GM10248 (cell line): ENCODE results near the gene EPHB1.

Source experiments
- CTCF ChIA-PET: fragments of 300-600 bp; sonication (Branson Sonifier 250); formaldehyde crosslinking; extraction: SDS; loops from one replicate; lab custom pipeline; 2021; ENCODE audit warnings: antibody characterized with exemption; lab: Yijun Ruan, JAX
- POLR2A ChIA-PET: fragments of 350-650 bp; sonication (Branson Sonifier 250); formaldehyde crosslinking; extraction: SDS; loops from one replicate; lab custom pipeline; 2020; ENCODE audit warnings: antibody characterized with exemption; lab: Yijun Ruan, JAX
- DNase-seq: peaks from one replicate; pipeline ENCODE4 v3.0.0; 2012; ENCODE audit errors: extremely low spot score
- TF ChIP-seq, protein P1 (sequence below): IDR thresholded peaks from 2 replicates; pipeline ENCODE4 v1.5.1; 2012; ENCODE audit warnings: mild to moderate bottlenecking, low read depth; ENCODE audit errors: extremely low read depth, missing control alignments, control extremely low read depth

The EPHB1 gene

DNA sequence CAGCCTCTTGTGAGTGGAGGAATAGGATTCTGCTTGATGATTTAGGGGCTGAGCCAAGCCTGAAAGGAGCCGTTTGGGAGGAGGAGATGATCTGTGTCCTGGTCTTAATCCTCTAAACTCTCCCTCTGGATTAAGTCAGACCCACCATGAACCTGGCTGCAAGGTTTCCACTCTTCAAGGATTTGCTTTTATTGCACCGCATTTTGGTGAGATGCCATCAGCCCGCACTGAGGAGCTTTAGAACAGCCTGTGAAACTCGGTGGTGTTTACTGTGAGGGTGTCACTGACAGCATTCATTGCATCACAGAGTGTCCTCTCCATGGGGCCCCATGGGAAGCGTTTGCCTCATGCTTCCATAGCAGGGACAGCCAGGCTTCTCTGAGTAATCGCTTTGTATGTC, 59.2 kb downstream of the EPHB1 start:
- no peak for DNase-seq
- ChIA-PET CTCF (interaction anchor here (1.5 to 1.6 kb wide), 2 partner anchors 13 to 39 kb away, joined by 3 to 4 read pairs; no protein-coding TSS in a partner anchor), POLR2A (no interaction called here)
- TF ChIP-seq, protein P1, sequence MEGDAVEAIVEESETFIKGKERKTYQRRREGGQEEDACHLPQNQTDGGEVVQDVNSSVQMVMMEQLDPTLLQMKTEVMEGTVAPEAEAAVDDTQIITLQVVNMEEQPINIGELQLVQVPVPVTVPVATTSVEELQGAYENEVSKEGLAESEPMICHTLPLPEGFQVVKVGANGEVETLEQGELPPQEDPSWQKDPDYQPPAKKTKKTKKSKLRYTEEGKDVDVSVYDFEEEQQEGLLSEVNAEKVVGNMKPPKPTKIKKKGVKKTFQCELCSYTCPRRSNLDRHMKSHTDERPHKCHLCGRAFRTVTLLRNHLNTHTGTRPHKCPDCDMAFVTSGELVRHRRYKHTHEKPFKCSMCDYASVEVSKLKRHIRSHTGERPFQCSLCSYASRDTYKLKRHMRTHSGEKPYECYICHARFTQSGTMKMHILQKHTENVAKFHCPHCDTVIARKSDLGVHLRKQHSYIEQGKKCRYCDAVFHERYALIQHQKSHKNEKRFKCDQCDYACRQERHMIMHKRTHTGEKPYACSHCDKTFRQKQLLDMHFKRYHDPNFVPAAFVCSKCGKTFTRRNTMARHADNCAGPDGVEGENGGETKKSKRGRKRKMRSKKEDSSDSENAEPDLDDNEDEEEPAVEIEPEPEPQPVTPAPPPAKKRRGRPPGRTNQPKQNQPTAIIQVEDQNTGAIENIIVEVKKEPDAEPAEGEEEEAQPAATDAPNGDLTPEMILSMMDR, result no peak

DNA sequence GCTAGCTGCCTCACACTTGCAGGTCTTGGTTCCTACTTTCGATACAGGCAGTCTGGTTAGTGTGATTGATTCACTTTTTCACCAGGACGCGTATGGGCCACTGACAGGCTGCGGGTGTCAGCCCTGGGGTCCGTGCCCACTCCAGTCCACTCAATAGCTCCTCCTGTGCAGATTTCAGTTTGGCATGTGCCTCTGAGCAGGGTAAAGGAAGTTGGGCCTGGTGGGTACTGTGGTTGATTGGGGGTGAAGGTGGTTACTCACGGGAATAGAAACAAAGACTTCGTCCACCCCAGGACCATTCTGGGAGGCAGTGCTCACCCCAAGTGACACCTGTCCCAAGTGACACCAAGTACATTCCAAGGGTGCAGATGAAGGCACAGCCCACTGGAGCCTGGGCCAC, 62.3 kb downstream of the EPHB1 start:
- TF ChIP-seq, protein P1, result no peak
- CTCF ChIA-PET, result no interaction called here
- POLR2A ChIA-PET, result no interaction called here
- no peak for DNase-seq

DNA sequence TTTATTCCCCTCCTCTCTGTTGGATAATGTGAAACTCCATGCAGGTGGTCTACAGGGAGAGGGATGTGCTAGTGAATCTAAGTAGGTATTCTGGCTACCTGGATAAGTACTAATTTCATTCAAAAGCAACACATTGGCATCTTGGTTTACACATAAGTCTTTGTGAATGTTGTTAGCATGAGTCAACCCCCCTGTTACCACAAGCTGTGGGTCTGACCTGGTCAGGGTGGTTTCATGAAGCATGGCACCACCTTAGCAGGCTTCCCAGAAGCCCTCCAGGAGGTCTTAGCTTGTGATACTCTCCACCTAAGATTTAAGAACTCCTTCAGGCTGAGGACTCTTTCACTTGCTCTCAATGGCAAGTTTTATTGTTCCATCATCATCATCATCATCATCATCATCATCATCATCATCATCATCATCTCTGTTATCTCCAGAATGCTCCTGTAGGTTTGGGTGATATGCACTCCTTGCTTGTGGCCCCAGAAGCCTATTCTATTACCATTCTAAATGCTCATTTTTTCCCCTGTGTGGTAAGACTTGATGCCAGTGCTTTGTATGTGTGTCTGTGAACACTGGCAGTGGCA, 62.8 kb downstream of the EPHB1 start:
- POLR2A ChIA-PET, result no interaction called here
- TF ChIP-seq, protein P1, result no peak
- CTCF ChIA-PET, result no interaction called here
- no peak for DNase-seq

DNA sequence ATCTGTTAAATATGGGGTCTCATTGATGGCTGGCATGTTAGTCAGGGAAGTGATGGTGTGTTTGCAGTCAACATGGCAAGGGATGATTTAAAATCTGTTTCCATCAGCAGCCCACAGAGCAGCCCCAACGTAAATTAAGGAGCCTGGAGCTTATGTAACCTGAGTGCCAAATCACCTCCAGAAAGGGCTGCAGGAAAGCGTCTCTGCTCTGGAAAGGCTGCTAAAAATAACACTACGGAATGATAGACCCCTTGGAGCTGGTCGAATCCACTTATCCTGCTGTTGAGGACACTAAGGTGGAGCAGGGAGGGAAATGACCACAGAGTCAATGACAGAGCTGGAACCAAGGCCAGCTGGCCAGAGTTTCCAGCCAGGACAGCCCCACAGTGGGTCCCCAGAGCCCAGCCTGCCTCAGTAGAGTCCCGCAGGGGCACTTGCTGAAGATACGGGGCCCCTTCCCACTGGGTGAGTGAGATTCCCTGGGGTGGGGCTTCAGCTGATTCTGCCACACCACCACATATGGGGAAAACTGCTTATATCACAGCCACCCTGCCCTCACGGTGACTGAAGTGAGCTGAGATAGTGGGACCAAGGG, 63.5 kb downstream of the EPHB1 start:
- TF ChIP-seq, protein P1, result no peak
- POLR2A ChIA-PET, result no interaction called here
- CTCF ChIA-PET, result no interaction called here
- no peak for DNase-seq

DNA sequence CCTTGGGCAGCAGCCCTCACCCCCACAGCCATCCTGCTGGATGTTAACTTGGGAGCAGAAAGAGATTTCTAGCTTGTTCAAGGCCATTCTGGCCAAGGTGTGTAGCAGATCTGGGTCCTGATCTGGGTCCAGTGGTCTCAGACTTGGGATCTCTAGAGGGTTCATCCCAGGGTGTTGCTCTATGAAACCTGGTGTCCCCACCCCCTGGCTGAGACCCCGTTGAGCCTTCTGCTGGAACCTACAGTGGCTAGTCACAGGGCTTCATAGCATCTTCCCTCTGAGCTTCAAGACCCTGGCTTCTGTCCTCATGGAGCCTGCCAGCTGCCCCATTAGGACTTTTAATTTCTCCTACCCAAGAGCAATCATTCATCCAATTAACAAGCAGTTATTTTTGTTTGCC, 64.3 kb downstream of the EPHB1 start:
- POLR2A ChIA-PET, result no interaction called here
- CTCF ChIA-PET, result no interaction called here
- no peak for DNase-seq

DNA sequence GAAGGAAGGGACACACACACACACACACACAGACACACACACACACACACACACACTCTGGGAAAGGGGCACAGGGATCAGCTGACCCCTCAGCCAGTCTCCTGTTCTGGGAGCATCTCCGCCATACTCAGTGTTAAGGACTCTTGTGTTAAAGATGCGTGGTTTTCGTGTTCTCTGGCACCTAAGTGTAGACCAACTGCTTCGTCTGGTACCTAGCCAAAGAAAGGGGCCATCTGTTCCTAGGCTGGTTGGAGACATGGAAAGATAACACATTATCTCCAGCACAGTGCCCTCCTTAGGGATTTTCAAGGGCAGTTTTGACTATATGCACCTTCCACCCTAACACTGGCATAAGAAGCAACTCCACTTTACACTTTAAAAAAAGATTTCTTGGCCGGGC, 65.1 kb downstream of the EPHB1 start:
- TF ChIP-seq, protein P1, result no peak
- ChIA-PET CTCF (no interaction called here), POLR2A (no interaction called here)
- no peak for DNase-seq

More for the DNA sequence above, 64.3 kb downstream of the EPHB1 start:
- TF ChIP-seq, protein P1, result no peak

DNA sequence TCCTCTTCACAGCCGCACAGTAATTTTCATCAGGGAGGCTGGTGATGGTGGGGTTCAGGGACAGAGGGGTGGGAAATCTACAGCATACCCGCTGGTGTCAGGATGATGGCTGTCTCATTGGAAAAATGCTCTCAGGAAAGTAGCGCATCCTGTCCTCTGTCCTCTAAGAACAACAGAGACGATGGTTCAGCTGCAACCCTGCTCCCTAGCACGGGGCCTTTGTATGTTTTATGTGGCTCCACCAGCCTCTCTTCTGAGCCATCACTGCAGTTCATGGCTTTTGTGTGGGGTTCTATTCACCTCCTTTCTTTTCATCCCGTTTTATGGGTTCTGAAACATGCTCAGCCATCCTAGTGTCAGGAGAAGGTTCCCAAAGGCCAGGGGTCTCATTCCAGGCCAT, 68.9 kb downstream of the EPHB1 start:
- no peak for DNase-seq
- TF ChIP-seq, protein P1, result no peak
- ChIA-PET POLR2A (no interaction called here), CTCF (interaction anchor here (1.1 to 2.5 kb wide), 2 partner anchors 9 to 11 kb away, joined by 3 to 7 read pairs; no protein-coding TSS in a partner anchor)
